GM12872 (cell line): ENCODE data around the gene CENPE.

ENCODE experiments used
- TF ChIP-seq, protein P1 (sequence below): IDR thresholded peaks from 3 replicates; pipeline ENCODE4 v1.5.1; 2011; ENCODE audit warnings: low read depth, mild to moderate bottlenecking, low read length, moderate library complexity; ENCODE audit not compliant: insufficient read depth

CENPE gene

DNA sequence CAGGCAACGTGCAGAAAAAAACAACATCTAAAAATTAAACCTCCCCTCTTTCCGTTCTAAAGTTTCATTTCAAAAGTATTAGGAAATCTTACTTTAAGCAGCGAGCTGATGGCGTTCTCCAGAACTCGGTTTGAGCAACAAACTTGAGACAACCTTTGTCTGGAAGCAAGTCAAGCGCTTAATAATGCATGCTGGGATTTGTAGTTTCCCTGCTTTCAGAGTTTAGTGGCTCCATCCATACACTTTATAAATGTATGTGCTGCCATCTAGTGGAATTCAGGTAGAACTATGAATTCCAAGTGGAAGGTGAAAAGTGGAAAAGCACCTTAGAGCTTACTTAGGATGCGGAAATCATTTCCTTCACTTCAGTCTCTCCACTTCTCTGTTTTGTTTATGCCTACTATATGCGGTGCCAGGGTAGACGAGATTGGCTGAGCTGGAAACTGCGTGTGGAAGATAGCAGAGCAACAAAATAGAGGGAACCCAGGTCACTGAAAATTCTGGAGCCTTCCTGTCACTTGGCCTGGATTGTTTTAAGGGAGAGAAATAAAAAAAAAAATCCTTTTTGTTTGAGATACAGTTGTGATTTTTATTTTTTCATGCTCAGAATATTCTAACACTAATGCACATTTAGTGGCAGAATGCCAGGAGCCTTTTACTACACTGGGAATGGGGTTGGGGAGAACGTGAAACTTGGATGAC, 98.3 kb downstream of the CENPE start, which contains the start of gene BDH2:
Gene BDH2, minus strand, starts transcription at position 144 of the 702 bp plus-strand sequence. CDS start 3,580 bp downstream, outside the sequence.
- TF ChIP-seq, protein P1, sequence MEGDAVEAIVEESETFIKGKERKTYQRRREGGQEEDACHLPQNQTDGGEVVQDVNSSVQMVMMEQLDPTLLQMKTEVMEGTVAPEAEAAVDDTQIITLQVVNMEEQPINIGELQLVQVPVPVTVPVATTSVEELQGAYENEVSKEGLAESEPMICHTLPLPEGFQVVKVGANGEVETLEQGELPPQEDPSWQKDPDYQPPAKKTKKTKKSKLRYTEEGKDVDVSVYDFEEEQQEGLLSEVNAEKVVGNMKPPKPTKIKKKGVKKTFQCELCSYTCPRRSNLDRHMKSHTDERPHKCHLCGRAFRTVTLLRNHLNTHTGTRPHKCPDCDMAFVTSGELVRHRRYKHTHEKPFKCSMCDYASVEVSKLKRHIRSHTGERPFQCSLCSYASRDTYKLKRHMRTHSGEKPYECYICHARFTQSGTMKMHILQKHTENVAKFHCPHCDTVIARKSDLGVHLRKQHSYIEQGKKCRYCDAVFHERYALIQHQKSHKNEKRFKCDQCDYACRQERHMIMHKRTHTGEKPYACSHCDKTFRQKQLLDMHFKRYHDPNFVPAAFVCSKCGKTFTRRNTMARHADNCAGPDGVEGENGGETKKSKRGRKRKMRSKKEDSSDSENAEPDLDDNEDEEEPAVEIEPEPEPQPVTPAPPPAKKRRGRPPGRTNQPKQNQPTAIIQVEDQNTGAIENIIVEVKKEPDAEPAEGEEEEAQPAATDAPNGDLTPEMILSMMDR = peak; percentile 65

- TF ChIP-seq, protein P1 = no peak
Observed at GRCh38 chr4:103098756-103099440, 99.2 kb downstream of the CENPE start.

DNA sequence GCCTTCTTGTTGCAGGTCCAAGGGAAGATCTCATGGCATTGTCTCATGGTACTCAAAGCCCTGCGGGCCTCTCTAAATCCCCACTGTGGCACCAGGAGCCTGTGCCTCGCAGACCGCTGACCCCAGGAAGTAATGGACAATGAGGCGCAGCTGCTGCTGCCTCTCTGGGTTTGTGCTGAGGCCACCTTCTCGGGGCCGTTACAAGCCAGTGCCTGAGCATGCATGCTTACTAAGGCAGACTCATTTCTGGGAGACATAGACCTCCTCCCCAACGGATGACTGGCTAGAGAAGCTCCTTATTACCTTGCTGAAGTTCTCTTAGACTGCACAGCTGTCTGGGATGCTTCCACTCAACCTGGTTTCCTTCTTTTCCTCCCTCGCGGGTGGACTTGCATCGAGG, 99.8 kb downstream of the CENPE start:
- TF ChIP-seq, protein P1 = no peak

DNA sequence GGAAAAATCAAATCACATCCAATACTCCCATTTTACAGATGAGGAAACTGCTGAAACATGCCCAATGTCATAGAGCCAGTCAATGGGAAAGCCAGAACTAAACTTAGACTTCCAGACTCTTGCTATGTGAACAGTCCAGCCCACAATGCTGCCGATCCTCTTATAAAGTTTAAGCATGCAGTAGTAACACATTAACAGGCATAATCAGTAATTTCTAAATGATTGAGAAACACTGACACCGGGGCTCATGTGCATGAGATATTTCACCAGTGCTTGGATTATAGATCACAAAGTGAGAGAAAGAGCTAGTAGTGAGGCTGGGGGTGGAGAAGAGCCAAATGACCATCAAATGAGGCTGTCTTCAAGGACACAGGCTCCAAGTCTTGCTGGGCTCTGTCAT, 101.0 kb downstream of the CENPE start:
- TF ChIP-seq, protein P1 = no peak

DNA sequence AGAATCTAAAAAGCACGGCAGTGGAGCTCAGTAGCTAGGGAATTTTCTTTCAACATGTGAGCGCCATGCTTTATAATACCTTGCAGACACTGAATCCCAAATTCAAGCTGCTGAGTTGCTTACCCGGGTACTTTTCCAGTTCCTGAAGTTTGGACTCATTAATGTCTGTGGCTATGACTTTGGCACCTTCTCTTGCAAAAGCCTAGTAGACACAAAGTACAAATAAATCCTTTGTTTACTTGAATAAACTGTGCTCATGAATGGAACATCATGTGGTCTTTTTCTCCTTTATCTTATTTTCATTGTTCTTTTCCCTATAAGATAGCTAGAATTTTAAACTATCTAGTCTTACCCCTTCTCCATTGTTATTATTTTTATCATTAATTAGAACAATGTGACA, 103.1 kb downstream of the CENPE start:
- TF ChIP-seq, protein P1 = no peak

DNA sequence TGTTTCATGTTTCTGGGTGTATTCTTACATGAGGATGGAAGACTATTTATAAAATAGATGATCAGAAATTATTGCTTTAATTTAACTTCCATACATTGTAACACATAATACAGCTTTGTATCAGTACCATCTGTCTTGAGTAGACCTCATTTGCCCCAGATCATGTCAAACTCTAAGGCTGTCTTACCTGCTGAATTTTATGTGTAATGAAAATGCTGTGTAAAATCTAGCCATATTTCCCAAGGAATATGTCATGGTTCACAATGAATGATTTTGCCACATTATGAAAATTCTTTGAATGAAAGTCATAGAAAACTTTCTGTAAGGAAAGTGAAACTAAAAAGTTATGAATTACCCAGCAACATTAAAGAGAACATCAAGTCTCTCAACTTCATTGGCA, 105.9 kb downstream of the CENPE start:
- TF ChIP-seq, protein P1 = no peak

GRCh38 chr4:103091601-103092223, 106.4 kb downstream of the CENPE start:
- TF ChIP-seq, protein P1 = peak; percentile 62
